GM20431 (cell line): ENCODE measurements around the gene DLX2.
"Not testable (repeated sequence)": the region's sequence is repeated elsewhere in the genome, so short reads cannot be mapped to it uniquely, and the experiment has no call there.

Experiments used
- in situ Hi-C: fragments of 300-500 bp; cut with MseI, MboI; formaldehyde crosslinking; loops from one replicate; pipeline ENCODE4 v1.15.0; 2020; ENCODE audit warnings: low sequenced_read_pairs; ENCODE audit not compliant: unreplicated experiment

The DLX2 gene

GRCh38 chr2:172067905-172068304 is 34.8 kb downstream of the DLX2 start:
- in situ Hi-C loops: not testable (repeated sequence)

GRCh38 chr2:172066394-172066886 is 36.3 kb downstream of the DLX2 start:
- in situ Hi-C loops: no loop called here

GRCh38 chr2:172065111-172065510 is 37.6 kb downstream of the DLX2 start:
- in situ Hi-C loops: no loop called here

- in situ Hi-C loops: no loop called here
Observed at GRCh38 chr2:172063446-172063845, 39.3 kb downstream of the DLX2 start.

- in situ Hi-C loops: no loop called here
Observed at GRCh38 chr2:172062402-172063004, 40.2 kb downstream of the DLX2 start.

GRCh38 chr2:172060118-172060517 is 42.6 kb downstream of the DLX2 start:
- in situ Hi-C loops: not testable (repeated sequence)

- in situ Hi-C loops: no loop called here
Observed at GRCh38 chr2:172058660-172059059, 44.0 kb downstream of the DLX2 start.

- in situ Hi-C loops: no loop called here
Observed at GRCh38 chr2:172056293-172056692, 46.4 kb downstream of the DLX2 start.

- in situ Hi-C loops: no loop called here
Observed at GRCh38 chr2:172053486-172053885, 49.2 kb downstream of the DLX2 start.

- in situ Hi-C loops: no loop called here
Observed at GRCh38 chr2:172052000-172052983, 50.4 kb downstream of the DLX2 start.

GRCh38 chr2:172050479-172051125 is 52.1 kb downstream of the DLX2 start:
- in situ Hi-C loops: no loop called here

GRCh38 chr2:172049567-172050120 is 53.1 kb downstream of the DLX2 start:
- in situ Hi-C loops: no loop called here
